Tibial nerve (tissue), 4 donors: ENCODE data around the gene PRKCE.

Experiments used
- CTCF ChIP-seq, 5 experiments: fragments of 200-600 bp in 3 of 5; fragments of 450-650 bp in 2 of 5; sonication (generic) in 3 of 5; IDR thresholded peaks; one replicate each; pipeline ENCODE4 v1.5.1; 2016 to 2019; ENCODE audit warnings: antibody characterized with exemption in 5 of 5, mild to moderate bottlenecking in 3 of 5, moderate library complexity in 2 of 5
- EP300 ChIP-seq, 2 donors: sonication (generic); formaldehyde crosslinking; IDR thresholded peaks; one replicate each; pipeline ENCODE4 v1.6.1; 2017; ENCODE audit warnings: antibody characterized with exemption in 2 of 2, mild to moderate bottlenecking in 1 of 2
- POLR2A ChIP-seq, 2 donors: fragments of 450-650 bp; IDR thresholded peaks; one replicate each; pipeline ENCODE4 v1.6.1; 2017; ENCODE audit warnings: antibody characterized with exemption in 2 of 2, mild to moderate bottlenecking in 2 of 2, moderate library complexity in 2 of 2

GRCh38 chr2:45605116-45605515 lies 46.4 kb upstream of the PRKCE start:
- TF ChIP-seq CTCF (IDR thresholded peaks at IDR 0.05) = no peak
- TF ChIP-seq POLR2A (IDR thresholded peaks at IDR 0.05) = no peak
- no peak for TF ChIP-seq EP300 (IDR thresholded peaks at IDR 0.05)
